HG02973 (cell line): ENCODE results near the gene NMNAT3.

Experiments used
- ATAC-seq: cut with Tn5 transposase; IDR thresholded peaks from one replicate; pipeline ENCODE4 v1.9.1; 2021; ENCODE audit warnings: moderate library complexity; ENCODE audit not compliant: unreplicated experiment

Gene NMNAT3

GRCh38 chr3:139524841-139525636 is 152.7 kb downstream of the NMNAT3 start:
- ATAC-seq = no peak

GRCh38 chr3:139523718-139524117 is 154.1 kb downstream of the NMNAT3 start:
- ATAC-seq = no peak

- ATAC-seq = no peak
Measured at GRCh38 chr3:139523166-139523565, 154.6 kb downstream of the NMNAT3 start.

GRCh38 chr3:139522421-139522820 is 155.4 kb downstream of the NMNAT3 start:
- no peak for ATAC-seq

GRCh38 chr3:139521816-139522215 is 156.0 kb downstream of the NMNAT3 start:
- ATAC-seq = no peak

- ATAC-seq = no peak
Measured at GRCh38 chr3:139521144-139521543, 156.6 kb downstream of the NMNAT3 start.

- ATAC-seq = no peak
Measured at GRCh38 chr3:139519998-139520737, 157.6 kb downstream of the NMNAT3 start.

- no peak for ATAC-seq
Measured at GRCh38 chr3:139518926-139519842, 158.6 kb downstream of the NMNAT3 start.

GRCh38 chr3:139518306-139518705 is 159.5 kb downstream of the NMNAT3 start:
- no peak for ATAC-seq

GRCh38 chr3:139517321-139518065 is 160.3 kb downstream of the NMNAT3 start:
- ATAC-seq = no peak

GRCh38 chr3:139514741-139515140 is 163.0 kb downstream of the NMNAT3 start:
- ATAC-seq = no peak
